ENCODE data around the gene PCNA. TPM values are rescaled to one million over a fixed set of nuclear protein-coding genes. Genes with fewer than 3 reads are reported as not detected.

The PCNA gene
- total RNA-seq, 1 experiment from 2014 or later = 182 TPM

- BruUV-seq (replicated peaks) = no TSS peak
These were observed 26.4 kb upstream of the PCNA start for GRCh38 chr20:5146099-5146668.

GRCh38 chr20:5145365-5146098 is 25.8 kb upstream of the PCNA start:
- no peak overlapping the region for H3K4me3 ChIP-seq (ENCODE audit: low read depth in 2 of 2, low read length in 2 of 2)
- H3K36me3 ChIP-seq (ENCODE audit: control insufficient read depth, insufficient read depth, low read length) = no peaks in the 10 kb centered on the region
- BruUV-seq (replicated peaks) = no TSS peak
- H3K9me3 ChIP-seq (ENCODE audit: control insufficient read depth, insufficient read depth, low read depth, low read length) = no peaks in the 10 kb centered on the region
- in situ Hi-C loops (cut with HindIII; ENCODE audit: low pct_unique_long_range_greater_than_20kb, low sequenced_read_pairs) = no loop called here
- DNase-seq (ENCODE audit: low read depth, low spot score) = no peak
- no peak for ATAC-seq
- POLR2A ChIA-PET = no interaction called here
- no peaks in the 10 kb centered on the region for H3K4me1 ChIP-seq (ENCODE audit: control insufficient read depth, insufficient read depth, low read length)
- intact Hi-C loops (cut with micrococcal nuclease; ENCODE audit: unreplicated experiment) = no loop called here
- TF ChIP-seq REST (IDR thresholded peaks at IDR 0.05; ENCODE audit: insufficient read depth in 1 of 2, low read depth in 2 of 2, low read length in 1 of 2) (no peak), POLR2AphosphoS5 (IDR thresholded peaks at IDR 0.05; ENCODE audit: low read depth, low read length) (no peak), TCF7L2 (IDR thresholded peaks at IDR 0.05; ENCODE audit: low read depth, low read length) (no peak), CTCF (IDR thresholded peaks at IDR 0.05) (no peak), SIN3A (IDR thresholded peaks at IDR 0.05; ENCODE audit: borderline replicate concordance, insufficient read depth, low read depth, low read length) (no peak)
- CTCF ChIA-PET = no interaction called here
- H3K27ac ChIP-seq (ENCODE audit: low read length) = no peak overlapping the region
- H3K27me3 ChIP-seq (ENCODE audit: control insufficient read depth, insufficient read depth, low read length) = no peaks in the 10 kb centered on the region

More at GRCh38 chr20:5146099-5146668, 26.4 kb upstream of the PCNA start:
- no peaks in the 10 kb centered on the region for H3K4me1 ChIP-seq (ENCODE audit: control insufficient read depth, insufficient read depth, low read length)
- TF ChIP-seq TCF7L2 (IDR thresholded peaks at IDR 0.05; ENCODE audit: low read depth, low read length) (no peak), POLR2AphosphoS5 (IDR thresholded peaks at IDR 0.05; ENCODE audit: low read depth, low read length) (no peak), REST (IDR thresholded peaks at IDR 0.05; ENCODE audit: insufficient read depth in 1 of 2, low read depth in 2 of 2, low read length in 1 of 2) (no peak), SIN3A (IDR thresholded peaks at IDR 0.05; ENCODE audit: borderline replicate concordance, insufficient read depth, low read depth, low read length) (no peak), CTCF (IDR thresholded peaks at IDR 0.05) (no peak)
- ChIA-PET POLR2A (no interaction called here), CTCF (no interaction called here)
- no peak overlapping the region for H3K4me3 ChIP-seq (ENCODE audit: low read depth in 2 of 2, low read length in 2 of 2)
- ATAC-seq = no peak
- H3K9me3 ChIP-seq (ENCODE audit: control insufficient read depth, insufficient read depth, low read depth, low read length) = no peaks in the 10 kb centered on the region
- in situ Hi-C loops (cut with HindIII; ENCODE audit: low pct_unique_long_range_greater_than_20kb, low sequenced_read_pairs) = no loop called here
- no peaks in the 10 kb centered on the region for H3K36me3 ChIP-seq (ENCODE audit: control insufficient read depth, insufficient read depth, low read length)
- no peak for DNase-seq (ENCODE audit: low read depth, low spot score)
- H3K27me3 ChIP-seq (ENCODE audit: control insufficient read depth, insufficient read depth, low read length) = no peaks in the 10 kb centered on the region
- no peak overlapping the region for H3K27ac ChIP-seq (ENCODE audit: low read length)
- intact Hi-C loops (cut with micrococcal nuclease; ENCODE audit: unreplicated experiment) = no loop called here

All from Panc1 (cell line).